Spinal cord (tissue), 10 donors: Measurements from ENCODE around the gene NRG3. TPM values are rescaled to one million over a fixed set of nuclear protein-coding genes. Genes with fewer than 3 reads are reported as not detected.

Experiments
- DNase-seq, 6 donors: peaks; one replicate each; pipeline versions ENCODE4 v3.0.0 to v3.0.0-alpha.2; 2013 to 2015; ENCODE audit warnings: low spot score in 6 of 6, low read depth in 4 of 6
- H3K27ac ChIP-seq: one replicate; pipeline ENCODE4 v1.5.1; 2013; ENCODE audit warnings: low read depth, low read length, control low read depth
- H3K27me3 ChIP-seq: one replicate; pipeline ENCODE4 v1.6.1; 2013; ENCODE audit warnings: low read length; ENCODE audit not compliant: control insufficient read depth, insufficient read depth
- H3K36me3 ChIP-seq: one replicate; pipeline ENCODE4 v1.6.1; 2013; ENCODE audit warnings: low read length; ENCODE audit not compliant: control insufficient read depth, insufficient read depth
- H3K4me1 ChIP-seq: one replicate; pipeline ENCODE4 v1.6.1; 2013; ENCODE audit warnings: low read length; ENCODE audit not compliant: control insufficient read depth, insufficient read depth
- H3K4me3 ChIP-seq: one replicate; pipeline ENCODE4 v1.5.1; 2013; ENCODE audit warnings: low read depth, low read length, control low read depth
- H3K9me3 ChIP-seq: one replicate; pipeline ENCODE4 v1.6.1; 2013; ENCODE audit warnings: low read length; ENCODE audit not compliant: control insufficient read depth, insufficient read depth
- WGBS: methylation state at CpG from one replicate; pipeline ENCODE4 v1.1.5; 2013; ENCODE audit warnings: missing lambda C conversion rate; ENCODE audit not compliant: insufficient coverage; 5-methylcytosine and 5-hydroxymethylcytosine counted together
- polyA plus RNA-seq, 2 donors: library from polyadenylated mRNA; unstranded; fragments of 120-200 nt; gene quantifications; one replicate each; pipeline ENCODE4 v1.2.1, GENCODE V29; 2013; ENCODE audit not compliant: insufficient read length in 2 of 2
- total RNA-seq, 2 donors: library from RNA; depleted of rRNA in 1 of 2; stranded (reverse); fragments of 120-200 nt in 1 of 2; fragments of >200 nt in 1 of 2; gene quantifications; one replicate each; pipeline versions ENCODE4 v1.2.3 to v1.2.4, GENCODE V29; 2013 to 2014
- donor health status: healthy.

Gene NRG3
- total and polyA plus RNA-seq, 4 donors: 10.2 to 53.9 (median 33.6) TPM

DNA sequence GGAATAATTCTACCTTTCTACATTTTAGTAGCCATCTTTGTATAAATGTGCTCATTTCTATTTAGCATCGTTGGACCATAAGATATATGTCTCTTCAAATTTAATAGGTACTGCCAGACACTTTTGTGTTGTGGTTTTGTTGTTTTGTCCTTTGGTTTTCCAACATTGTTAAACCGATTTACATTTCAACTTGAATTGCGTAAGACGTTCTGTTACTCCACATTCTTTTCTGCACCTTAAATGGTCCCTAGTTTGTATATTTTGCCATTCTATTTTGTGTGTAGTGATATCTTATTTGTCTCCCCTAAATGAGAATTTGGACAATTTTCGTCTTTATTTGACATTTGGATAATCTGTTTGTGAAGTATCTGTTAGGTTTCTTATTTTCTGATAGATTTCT is 1015.6 kb downstream of the NRG3 start:
- Histone ChIP-seq H3K27ac (no peak overlapping the region), H3K4me3 (no peak overlapping the region), H3K36me3 (no peaks in the 10 kb centered on the region), H3K27me3 (no peaks in the 10 kb centered on the region), H3K9me3 (no peaks in the 10 kb centered on the region), H3K4me1 (no peaks in the 10 kb centered on the region)
- no CpG with 5 or more reads among the region's 5 CpGs for WGBS
- no peak for DNase-seq

- H3K36me3 ChIP-seq: no peaks in the 10 kb centered on the region
- H3K4me3 ChIP-seq: no peak overlapping the region
- no peaks in the 10 kb centered on the region for H3K27me3 ChIP-seq
- no peaks in the 10 kb centered on the region for H3K4me1 ChIP-seq
- no peak overlapping the region for H3K27ac ChIP-seq
- no peak for DNase-seq
- no CpG with 5 or more reads among the region's 1 CpG for WGBS
- no peaks in the 10 kb centered on the region for H3K9me3 ChIP-seq
Measured at GRCh38 chr10:82908096-82908495, 1033.1 kb downstream of the NRG3 start.

DNA sequence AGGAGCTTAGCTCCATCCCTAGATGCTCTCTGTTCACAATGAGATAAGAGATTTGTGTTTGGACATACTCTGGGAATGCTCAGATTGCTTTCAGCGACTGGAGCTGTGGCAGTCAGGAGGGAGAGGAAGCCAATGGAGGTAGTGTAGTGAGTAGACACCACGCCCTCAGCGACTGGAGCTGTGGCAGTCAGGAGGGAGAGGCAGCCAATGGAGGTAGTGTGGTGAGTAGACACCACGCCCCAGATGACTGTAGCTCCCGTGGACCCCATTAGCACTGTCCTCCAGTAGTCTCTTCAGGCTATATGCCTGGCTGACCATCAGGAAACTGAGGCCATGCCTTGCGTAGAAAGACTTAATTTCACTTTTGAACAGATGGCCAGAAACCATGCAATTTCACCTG is 1033.8 kb downstream of the NRG3 start:
- WGBS: 87% methylated on average over 3 of the region's 6 CpGs
- Histone ChIP-seq H3K4me1 (no peaks in the 10 kb centered on the region), H3K36me3 (no peaks in the 10 kb centered on the region), H3K27me3 (no peaks in the 10 kb centered on the region), H3K27ac (no peak overlapping the region), H3K4me3 (no peak overlapping the region), H3K9me3 (no peaks in the 10 kb centered on the region)
- DNase-seq: no peak

DNA sequence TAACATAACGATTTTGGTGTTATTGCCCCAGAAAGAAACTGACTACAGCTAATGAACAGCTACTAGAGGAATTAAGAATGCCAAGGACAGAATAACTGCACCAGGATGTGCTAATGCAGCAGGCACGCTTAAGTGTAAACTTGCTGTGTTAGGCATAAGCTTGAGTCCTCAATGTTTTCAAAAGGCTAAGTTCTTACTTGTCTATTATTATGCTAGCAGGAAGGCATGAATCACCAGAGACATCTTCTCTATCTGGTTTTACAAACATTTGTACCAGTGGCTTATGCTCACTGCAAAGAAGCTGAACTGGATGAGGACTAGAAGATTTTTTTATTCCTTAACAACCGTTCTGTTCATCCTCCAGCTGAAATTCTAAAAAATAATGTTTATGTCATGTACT is 1035.3 kb downstream of the NRG3 start:
- Histone ChIP-seq H3K27me3 (no peaks in the 10 kb centered on the region), H3K36me3 (no peaks in the 10 kb centered on the region), H3K4me3 (no peak overlapping the region), H3K4me1 (no peaks in the 10 kb centered on the region), H3K27ac (no peak overlapping the region), H3K9me3 (no peaks in the 10 kb centered on the region)
- DNase-seq: no peak
- 93% methylated on average over 2 of the region's 3 CpGs for WGBS

DNA sequence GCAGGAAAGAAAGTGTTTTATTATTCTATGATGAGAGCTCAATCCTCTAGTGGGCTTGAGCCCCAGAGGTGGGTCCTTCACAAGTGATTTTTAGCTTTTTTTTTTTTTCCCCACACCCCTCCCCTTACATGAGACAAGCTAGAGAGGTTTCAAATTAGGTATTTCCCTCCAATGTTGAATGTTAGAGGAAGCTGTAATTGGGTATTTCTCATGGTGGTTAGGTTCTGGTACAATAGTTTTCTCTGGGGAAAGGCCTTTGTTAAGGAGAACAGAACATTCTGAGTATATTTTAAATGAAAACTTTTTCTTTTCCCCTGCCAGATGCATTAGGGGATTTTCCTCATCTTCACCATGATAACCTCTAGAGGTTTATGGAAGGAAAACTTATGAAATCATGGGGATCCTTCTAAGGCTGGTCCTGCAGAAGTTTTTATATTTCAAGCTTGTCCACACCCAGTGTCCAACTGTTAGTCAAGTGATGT is 1039.7 kb downstream of the NRG3 start:
- Histone ChIP-seq H3K9me3 (no peaks in the 10 kb centered on the region), H3K27me3 (no peaks in the 10 kb centered on the region), H3K4me3 (no peak overlapping the region), H3K36me3 (no peaks in the 10 kb centered on the region), H3K27ac (no peak overlapping the region), H3K4me1 (no peaks in the 10 kb centered on the region)
- no peak for DNase-seq

DNA sequence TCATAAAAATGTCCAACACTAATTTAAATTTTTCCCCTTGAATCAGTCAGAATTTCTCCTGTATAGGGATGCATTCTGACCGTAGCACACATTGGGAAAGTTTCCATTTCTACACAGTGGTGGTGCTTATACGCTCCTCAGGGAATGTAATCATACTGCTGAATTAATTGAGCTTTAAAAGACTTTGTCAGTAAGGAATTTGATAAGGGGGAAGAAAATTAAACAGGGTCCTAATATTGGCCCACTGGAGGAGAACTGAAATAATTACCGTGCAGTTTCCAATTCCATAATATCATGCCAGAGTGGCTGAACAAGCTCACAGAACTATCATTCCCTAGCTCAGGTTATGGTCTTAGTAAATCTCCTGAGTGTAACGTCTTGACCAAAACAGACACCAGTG is 1041.9 kb downstream of the NRG3 start:
- Histone ChIP-seq H3K36me3 (no peaks in the 10 kb centered on the region), H3K27me3 (no peaks in the 10 kb centered on the region), H3K9me3 (peaks cover 2% of the 10 kb centered on the region), H3K27ac (no peak overlapping the region), H3K4me1 (no peaks in the 10 kb centered on the region), H3K4me3 (no peak overlapping the region)
- 40% methylated on average over 1 of the region's 4 CpGs for WGBS
- peak in 2 of 6 donors; percentile 25 to 82 for DNase-seq

DNA sequence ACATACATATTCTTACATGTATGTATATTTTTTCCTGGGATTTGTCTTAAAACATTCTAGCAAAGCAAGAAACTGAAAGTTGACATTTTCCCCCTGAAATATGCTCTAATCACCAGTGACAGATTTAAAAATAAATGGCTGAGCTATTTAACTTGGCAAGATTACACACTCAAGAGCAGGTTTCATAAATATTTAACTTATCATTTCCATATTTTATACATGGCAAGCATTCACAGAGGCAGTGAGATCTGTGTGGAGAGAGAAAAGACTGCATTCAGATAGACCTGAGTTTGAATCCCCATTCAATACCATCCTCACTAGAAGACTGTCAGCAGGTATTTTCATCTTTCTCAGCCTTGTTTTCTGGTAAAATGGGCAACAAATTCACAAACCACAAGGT is 1043.0 kb downstream of the NRG3 start:
- Histone ChIP-seq H3K27ac (no peak overlapping the region), H3K36me3 (no peaks in the 10 kb centered on the region), H3K4me1 (no peaks in the 10 kb centered on the region), H3K4me3 (no peak overlapping the region), H3K9me3 (peaks cover 2% of the 10 kb centered on the region), H3K27me3 (no peaks in the 10 kb centered on the region)
- peak in 1 of 6 donors; percentile 52 for DNase-seq

GRCh38 chr10:82922046-82922445 is 1047.1 kb downstream of the NRG3 start:
- peaks cover 2% of the 10 kb centered on the region for H3K9me3 ChIP-seq
- DNase-seq: no peak
- no peaks in the 10 kb centered on the region for H3K27me3 ChIP-seq
- WGBS: no CpG with 5 or more reads among the region's 4 CpGs
- no peaks in the 10 kb centered on the region for H3K4me1 ChIP-seq
- no peak overlapping the region for H3K4me3 ChIP-seq
- H3K36me3 ChIP-seq: no peaks in the 10 kb centered on the region
- no peak overlapping the region for H3K27ac ChIP-seq

DNA sequence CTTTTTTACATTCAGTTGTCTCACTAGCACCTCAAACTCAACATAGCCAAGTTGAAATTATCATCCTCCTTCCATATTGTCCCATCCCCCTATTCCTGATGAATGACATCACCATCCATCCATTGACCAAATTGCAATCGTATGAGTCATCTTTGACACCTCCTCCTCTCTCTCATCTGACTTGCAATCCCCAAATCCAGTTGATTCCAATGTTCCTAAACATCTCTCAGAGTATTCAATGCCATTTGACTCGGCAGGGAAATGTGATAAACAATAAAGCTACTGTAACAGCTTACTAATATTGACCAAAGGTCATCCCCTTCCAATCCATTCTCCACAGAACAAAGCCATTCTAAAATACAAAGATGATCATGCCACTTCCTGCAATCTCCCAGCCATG is 1047.8 kb downstream of the NRG3 start:
- Histone ChIP-seq H3K36me3 (no peaks in the 10 kb centered on the region), H3K4me3 (no peak overlapping the region), H3K9me3 (peaks cover 2% of the 10 kb centered on the region), H3K27me3 (no peaks in the 10 kb centered on the region), H3K27ac (no peak overlapping the region), H3K4me1 (no peaks in the 10 kb centered on the region)
- WGBS: 86% methylated on average over 2 of the region's 2 CpGs
- DNase-seq: no peak

DNA sequence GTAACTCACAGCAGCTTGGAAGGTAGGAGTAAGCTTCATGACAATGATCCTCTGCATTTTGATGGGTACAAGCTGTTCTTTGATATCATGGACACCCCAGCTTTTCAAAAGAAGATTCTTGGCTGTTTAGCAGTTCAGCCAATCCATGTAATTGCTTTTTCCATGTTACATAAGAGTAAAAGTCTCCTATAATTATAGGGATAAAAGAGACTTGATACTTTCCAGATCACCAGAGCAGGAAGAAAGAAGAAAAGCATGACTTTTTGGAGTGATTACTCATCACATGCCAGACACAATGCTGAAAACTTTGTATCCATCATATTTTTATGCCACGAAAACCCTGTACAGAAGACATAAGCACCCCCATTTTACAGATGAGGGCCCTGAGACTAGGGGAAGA is 1049.7 kb downstream of the NRG3 start:
- no CpG with 5 or more reads among the region's 1 CpG for WGBS
- Histone ChIP-seq H3K4me1 (no peaks in the 10 kb centered on the region), H3K27me3 (no peaks in the 10 kb centered on the region), H3K27ac (no peak overlapping the region), H3K9me3 (peaks cover 2% of the 10 kb centered on the region), H3K36me3 (no peaks in the 10 kb centered on the region), H3K4me3 (no peak overlapping the region)
- no peak for DNase-seq
